ENCODE data around the gene ANAPC13.
A peak's percentile ranks its signal among the peaks of the same experiment; 100 is the strongest.

Gene ANAPC13

GRCh38 chr3:134458406-134458945 is 27.3 kb downstream of the ANAPC13 start:
- no peak for DNase-seq

- no peak for DNase-seq
Observed at GRCh38 chr3:134457376-134458074, 28.3 kb downstream of the ANAPC13 start.

GRCh38 chr3:134453631-134454030 is 32.2 kb downstream of the ANAPC13 start:
- DNase-seq = no peak

GRCh38 chr3:134449951-134450350 is 35.8 kb downstream of the ANAPC13 start:
- no peak for DNase-seq

GRCh38 chr3:134449277-134449676 is 36.5 kb downstream of the ANAPC13 start:
- no peak for DNase-seq

- DNase-seq = no peak
Observed at GRCh38 chr3:134448664-134449063, 37.1 kb downstream of the ANAPC13 start.

- no peak for DNase-seq
Observed at GRCh38 chr3:134447351-134447750, 38.4 kb downstream of the ANAPC13 start.

GRCh38 chr3:134446800-134447199 is 39.0 kb downstream of the ANAPC13 start:
- DNase-seq = no peak

GRCh38 chr3:134445636-134446035 is 40.1 kb downstream of the ANAPC13 start:
- DNase-seq = peak; percentile 48

GRCh38 chr3:134445095-134445494 is 40.7 kb downstream of the ANAPC13 start:
- no peak for DNase-seq

- DNase-seq = no peak
Observed at GRCh38 chr3:134441821-134442220, 44.0 kb downstream of the ANAPC13 start.

- DNase-seq = no peak
Observed at GRCh38 chr3:134441321-134441720, 44.5 kb downstream of the ANAPC13 start.

GRCh38 chr3:134437211-134437752 is 48.5 kb downstream of the ANAPC13 start:
- no peak for DNase-seq

GRCh38 chr3:134432236-134432635 is 53.5 kb downstream of the ANAPC13 start:
- no peak for DNase-seq

- DNase-seq = no peak
Observed at GRCh38 chr3:134430950-134431445, 54.8 kb downstream of the ANAPC13 start.

GRCh38 chr3:134430174-134430573 is 55.6 kb downstream of the ANAPC13 start:
- DNase-seq = no peak

GRCh38 chr3:134428401-134428800 is 57.4 kb downstream of the ANAPC13 start:
- DNase-seq = no peak
